T-helper 9 cell (primary cell): ENCODE results near the gene SLC17A9.

Experiments used
- DNase-seq: peaks from one replicate; pipeline ENCODE4 v3.0.0-alpha.2; 2020

Gene SLC17A9

DNA sequence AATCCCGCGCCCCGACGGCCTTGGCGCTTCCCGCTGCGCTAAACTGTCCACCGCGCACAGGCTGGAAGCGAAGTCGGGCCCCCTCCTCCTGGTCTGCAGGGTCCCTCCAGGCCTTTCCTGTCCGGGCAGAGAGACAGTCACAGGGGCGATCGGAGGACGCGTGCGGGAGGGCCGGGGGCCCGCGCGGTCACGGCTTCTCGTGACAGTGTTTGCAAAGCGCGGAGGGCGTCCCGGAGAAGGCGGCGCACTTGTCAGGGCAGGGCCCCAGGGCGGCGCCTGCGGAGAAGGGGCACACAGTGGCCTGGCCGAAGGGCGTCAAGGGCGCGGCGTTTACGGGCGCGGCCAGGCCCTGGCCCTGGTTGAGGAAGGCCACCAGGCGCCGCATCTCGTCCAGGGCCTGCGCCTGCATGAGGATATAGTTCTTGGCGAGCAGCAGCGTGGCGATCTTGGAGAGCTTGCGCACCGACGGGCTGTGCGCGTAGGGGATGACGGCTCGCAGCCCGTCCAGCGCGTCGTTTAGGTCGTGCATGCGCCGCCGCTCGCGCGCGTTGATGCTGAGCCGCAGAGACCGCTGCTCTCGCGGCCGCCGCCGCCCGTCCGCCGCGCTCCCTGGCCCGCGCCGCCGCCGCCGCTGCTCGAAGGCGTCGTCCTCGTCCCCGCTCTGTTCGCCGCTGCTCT is 53.5 kb downstream of the SLC17A9 start:
- no peak for DNase-seq

DNA sequence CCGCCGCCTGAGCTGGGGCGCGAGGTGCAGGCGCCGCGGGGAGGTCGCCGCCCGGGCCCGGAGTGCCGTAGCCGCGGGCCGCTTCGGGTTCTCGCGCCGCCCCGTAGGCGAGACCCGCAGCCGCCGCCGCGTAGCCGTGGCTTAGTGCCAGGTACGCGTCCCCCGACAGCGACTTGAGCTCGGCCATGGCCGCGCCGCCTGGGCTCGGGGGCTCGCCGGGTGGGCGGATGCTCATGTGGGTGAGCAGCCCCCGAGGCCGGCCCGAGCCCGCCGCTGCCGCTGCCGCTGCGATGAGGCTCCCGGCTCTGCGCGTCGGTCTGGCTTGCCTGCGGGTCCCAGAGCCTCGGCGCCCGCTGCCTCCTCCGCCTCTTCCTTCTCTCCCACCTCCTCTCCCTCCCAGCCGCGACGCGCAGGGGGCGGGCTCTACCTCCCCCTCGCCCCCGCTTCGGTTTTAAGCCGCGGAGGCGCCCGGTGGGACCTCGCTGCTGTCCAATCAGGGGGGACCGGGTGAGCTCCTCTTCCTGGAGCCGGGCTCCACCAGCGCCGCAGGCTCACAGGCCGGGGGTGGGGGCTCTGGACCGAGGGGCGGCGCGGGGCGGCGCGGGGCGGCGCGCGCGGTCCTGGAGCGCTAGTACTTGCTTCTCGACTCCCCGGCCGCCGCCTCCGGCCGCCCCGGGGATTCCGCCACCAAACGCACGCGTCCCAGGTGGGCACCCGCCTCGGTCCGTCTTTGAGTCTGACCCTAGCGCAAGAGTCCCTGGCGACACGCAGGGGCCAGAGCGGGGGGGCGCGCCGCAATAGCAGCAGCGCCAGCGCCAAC is 54.2 kb downstream of the SLC17A9 start, which contains the start of gene BHLHE23:
Gene BHLHE23, minus strand, starts transcription at position 425 of the 820 bp plus-strand sequence. Its CDS starts 190 bp downstream, at position 235.
- no peak for DNase-seq

DNA sequence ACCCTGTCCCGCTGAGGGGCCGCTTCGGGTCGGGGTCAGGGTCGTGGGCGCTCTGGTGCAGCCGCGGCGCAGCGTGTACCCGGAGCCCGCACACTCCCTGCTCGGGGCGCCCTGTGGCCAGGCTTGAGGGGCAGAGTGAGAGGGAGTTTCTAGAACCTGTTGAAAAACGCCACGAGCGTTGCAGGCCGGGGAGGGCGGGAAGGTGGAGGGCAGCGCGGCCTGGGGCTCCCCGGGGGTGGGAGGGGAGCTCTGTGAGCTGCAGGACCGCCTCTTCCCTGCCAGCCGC is 54.8 kb downstream of the SLC17A9 start:
- DNase-seq: no peak

DNA sequence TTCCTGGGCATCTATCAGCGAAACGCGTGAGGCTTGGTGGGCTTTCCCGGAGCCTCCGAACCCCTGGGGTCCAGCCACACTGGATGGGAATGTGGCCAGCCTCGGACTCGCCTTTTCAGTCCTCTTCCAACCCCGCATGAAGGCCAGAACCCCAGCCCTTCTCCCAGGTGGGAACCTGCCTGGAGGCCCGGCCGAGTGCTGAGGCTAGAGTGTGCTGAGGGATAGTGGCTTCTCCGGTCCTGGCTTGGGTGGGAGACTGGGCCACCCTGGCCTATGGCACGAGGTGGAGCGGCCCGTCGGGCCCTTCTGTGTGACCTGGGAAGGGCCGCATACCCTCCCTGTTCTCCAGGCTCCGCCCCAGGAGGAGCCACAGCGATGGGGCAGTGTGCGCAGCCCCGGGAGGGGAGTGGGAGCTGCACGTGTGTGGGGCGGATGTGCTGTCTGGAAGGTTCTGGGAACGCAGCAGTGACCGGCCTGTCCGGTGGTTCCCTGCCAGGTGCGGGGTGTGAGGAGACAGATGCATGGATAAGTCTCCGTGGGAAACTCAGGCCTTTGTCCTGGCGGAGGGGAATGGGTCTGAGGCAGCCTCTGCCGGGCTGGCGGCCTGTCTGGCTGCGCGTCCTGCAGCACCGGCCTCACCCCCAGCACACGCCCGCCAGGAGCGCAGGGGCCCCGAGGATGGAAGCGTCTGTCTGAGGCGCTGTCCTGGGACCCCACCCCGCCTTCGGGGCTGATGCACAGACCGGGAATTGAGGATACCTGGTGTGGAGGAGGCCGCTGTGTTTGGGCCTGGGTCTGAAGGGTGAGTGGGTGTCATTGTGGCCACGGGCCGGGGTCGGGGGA is 55.4 kb downstream of the SLC17A9 start:
- no peak for DNase-seq

DNA sequence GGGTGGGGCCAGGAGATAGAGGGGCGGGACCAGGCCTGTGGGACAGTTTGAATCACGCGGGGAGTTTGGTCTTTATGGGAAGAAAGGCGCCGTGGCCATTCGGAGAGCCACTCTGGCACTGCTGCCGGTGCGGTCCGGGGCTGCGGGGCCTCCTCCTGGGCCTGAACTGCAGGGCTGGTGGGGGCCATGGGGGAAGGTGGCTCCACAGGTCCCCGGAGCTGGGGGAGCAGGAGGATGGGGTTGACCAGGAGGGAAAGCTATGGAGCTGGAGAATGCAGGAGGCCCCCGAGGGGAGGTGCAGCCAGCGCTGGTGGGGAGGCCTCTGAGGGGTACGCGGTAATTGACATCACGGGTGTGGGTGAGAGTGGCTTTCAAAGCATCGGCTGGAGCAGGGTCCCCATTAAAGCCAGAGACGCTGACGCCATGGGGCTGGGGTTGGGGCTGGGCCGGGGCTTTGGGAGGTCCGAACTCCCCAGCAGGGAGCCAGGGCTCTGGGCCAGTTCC is 56.1 kb downstream of the SLC17A9 start:
- no peak for DNase-seq

DNA sequence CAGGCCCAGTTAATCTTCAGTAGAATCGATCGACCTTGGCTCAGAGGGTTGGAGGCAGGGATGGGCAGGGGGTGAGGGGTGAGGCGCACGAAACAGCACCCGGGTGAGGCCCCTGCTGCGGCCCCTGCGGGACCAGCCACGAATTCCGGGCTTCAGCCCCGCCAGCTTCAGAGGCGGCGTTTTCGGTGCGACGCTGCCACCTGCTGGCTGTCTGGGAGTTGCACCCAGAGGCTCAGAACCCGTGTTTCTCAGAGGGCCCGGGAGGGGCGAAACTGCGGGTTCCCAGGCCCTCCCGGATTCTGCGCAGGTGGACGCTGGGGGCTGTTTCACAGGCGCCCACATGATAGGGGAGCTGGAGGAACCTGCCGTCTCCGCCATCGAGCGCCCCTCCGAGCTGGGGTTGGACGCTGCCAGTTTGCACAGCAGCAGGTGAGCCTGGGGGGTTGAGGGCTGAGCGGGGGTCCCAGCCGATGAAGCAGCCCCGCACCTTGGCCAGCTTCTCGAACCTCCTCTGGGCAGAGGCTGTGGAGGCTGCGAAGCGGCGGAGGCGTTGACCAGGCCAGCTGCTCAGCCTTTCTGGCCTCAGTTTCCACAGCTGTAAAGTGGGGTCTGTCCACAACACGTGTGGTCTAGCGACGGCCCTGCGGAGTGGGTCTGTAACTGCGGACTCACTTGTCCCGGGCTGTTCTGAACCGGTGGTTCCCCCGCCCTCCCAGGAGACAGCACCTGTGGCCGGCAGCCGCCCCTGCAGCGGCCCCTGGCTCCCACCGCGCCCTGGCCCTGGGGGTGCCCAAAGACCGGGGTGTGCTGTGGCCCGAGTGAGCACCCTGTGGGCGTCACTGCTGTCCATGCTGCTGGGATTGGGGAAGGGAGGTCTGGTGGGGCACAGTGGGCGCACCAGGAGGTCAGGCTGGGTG is 56.8 kb downstream of the SLC17A9 start:
- DNase-seq: peak; percentile 85

DNA sequence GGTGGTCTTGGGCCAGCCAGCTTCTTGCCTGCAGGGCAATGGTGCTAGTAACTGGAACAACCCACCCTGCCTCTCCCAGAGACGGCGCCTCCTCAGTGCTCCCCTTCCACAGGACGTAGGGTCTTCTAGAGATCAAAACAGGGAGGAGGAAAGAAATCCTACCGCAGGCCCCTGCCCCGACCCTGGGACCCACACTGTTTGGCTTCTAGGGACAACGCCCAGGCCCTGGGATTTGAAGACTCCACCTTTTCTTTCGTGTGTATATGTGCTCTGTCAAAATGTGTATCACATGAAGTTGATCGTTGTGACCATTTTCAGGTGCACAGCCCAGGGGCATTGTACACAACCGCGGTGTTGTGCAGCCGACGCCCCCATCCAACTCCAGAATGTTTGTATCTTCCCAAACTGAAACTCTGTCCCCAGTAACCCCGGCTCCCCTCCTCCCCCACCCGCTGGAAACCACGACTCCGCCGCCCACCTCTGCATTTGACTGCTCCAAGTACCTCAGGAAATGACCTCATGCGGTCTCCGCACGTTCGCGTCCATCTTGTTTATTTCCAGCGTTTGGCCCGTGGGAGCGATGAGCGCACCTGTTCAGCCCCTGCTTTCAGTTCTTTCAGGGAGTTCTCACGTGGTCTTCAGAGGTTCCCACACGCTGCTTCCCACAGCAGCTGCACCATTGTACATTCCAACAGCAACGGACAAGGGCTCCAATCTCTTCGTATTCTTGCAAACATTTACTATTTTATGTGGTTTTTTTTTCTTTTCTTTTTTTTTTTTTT is 57.7 kb downstream of the SLC17A9 start:
- peak; percentile 49 for DNase-seq

DNA sequence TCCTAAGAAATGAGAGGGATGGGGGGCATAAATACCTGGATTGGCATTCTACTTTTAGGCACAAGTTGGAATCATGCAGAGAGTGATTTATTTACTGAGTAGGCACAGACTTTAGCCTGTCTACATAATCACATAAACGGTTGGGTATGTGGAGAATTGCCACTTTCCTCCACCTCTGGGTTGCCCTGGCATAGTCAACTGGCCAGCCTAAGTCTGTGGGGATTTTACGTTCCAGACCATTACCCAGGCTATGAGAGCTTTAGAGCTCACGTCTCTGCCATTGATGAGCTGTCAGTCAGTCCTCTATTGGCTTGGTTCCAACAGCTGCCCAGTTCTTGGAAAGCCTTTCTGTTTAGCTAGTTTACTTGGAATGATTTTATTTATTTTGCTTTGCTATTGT is 59.3 kb downstream of the SLC17A9 start:
- no peak for DNase-seq

DNA sequence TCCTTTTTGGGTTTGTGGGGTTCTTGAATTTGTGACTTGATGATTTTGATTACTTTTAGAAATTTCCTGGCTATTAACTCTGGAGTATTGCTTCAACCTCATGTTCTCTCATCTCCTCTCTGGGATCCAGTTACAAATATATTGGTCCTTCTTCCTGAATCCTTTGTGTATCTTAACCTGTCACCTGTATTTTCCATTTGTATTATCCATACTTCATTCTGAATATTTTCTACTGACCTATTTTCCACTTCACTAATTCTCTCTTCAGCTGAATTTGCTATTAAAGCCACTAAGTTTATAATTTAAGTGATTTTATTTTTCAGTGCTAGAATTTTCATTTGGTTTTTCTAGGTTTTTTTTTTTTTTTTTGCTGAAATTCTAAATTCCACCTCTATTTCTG is 60.7 kb downstream of the SLC17A9 start:
- DNase-seq: no peak

DNA sequence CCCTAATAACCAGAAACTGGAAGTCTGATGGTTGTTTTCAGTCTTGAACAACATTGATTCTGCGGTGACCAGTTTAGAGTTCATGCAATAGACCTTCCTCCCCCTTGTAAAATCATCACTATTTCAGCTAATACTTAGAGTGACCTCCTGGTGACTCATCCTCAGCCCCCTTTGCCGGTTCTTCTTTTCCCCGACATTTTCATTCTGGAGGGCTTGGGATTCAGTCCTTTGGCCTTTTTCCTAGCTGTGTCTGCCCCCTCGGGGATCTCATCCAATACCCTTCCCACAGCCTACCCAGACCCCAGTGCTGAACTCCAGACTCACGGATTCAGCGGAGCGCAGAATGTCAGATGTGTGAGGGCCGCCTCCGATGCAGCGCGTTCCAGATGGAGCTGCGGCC is 61.8 kb downstream of the SLC17A9 start:
- no peak for DNase-seq

DNA sequence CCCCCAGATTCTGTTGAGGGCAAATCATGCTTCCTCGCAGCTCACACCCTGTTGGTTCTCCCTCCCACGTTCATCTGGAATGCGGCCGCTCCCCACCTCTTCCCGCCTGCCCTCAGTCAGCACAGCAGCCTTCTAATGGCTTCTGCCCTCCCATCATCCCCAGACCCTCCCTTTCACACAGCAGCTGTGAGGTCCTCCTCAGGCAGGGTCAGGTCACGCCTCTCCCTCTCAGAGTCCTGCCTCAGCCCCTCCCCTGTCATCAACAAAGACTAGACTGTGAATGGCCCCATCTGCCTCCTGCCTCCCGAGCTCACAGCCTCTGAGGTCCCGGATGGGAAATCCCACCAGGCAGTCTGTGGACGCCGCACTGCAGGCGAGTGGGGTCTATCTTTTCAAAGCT is 62.2 kb downstream of the SLC17A9 start:
- DNase-seq: no peak

DNA sequence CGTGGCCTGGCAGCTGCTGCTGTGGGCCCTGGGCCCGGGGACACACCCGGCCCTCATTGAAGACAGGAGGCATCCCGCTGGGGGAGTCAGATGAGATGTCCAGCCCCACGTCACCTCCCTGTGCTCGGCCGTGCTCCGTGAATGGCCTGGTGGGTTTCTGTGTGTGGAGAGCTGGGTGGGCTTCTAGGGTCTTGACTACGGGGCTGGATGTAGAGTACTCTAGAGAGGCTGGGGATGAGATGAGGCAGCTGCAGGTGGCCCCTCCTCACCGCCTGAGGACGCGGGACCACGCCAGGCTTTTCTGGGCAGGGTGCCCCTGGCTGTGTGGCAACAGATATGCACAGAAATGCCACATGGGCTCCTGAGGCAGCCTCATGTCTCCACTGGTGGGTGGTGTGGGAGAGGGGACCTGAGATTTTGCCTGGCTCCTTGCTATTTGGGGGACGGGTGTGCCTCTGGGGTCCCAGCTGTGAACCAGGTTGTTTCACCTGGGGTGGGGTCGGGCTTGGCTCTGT is 62.7 kb downstream of the SLC17A9 start:
- no peak for DNase-seq

DNA sequence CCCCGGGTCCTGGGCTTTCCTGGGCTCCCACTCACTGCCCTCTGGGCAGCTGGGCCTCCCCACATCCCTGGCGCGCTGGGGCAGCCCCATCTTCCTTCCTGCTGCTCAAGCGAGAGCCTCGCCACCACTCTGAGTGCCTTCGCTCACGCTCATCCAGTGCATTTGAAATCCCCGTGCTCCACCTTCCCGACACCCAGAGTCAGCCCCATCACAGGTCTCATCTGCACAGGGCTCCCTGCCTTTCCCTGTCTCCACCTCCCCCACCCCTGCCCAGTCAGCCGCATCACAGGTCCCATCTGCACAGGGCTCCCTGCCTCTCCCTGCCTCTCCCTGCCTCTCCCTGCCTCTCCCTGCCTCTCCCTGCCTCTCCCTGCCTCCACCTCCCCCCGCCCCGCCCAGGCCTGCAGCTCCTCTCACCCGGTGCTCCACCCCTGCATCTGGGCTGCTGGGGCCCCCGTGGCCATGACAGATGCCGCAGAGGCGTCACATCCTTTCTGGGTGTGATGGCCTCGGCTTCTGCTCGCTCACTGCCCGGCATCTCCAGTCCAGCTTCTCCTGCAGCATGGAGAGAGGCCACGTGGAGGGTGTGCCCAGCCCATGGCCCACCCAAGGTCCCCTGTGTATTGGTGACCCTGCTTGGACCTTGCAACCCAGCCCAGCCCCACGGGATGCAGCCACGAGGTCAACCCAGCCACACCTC is 63.3 kb downstream of the SLC17A9 start:
- no peak for DNase-seq

DNA sequence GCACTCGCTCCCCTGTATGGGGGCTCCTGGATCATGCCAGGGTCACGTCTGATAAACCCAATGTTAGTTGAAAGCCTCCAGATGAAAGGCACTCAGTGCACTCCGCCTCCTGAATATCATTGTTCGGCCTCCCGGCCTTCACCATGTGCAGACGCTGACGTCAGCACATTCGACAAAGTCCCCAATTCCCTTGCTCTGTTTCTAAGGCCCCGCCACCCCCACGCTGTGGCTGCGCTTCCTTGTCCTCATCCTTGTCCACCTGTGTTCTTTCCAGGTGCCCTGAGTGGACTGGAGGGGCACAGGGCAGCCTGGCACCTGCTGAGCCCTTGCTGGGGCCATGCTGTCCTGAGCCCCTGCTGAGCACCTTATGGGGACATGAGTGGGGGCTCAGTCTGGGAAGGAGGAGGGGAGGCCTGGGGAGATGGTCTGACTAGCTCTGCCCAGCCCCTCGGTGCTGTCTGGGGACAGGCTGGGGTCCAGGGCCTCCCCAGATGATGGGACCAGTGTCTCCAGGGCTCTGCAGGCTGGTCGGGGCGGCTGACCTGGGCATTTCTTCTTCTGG is 64.1 kb downstream of the SLC17A9 start:
- DNase-seq: no peak

DNA sequence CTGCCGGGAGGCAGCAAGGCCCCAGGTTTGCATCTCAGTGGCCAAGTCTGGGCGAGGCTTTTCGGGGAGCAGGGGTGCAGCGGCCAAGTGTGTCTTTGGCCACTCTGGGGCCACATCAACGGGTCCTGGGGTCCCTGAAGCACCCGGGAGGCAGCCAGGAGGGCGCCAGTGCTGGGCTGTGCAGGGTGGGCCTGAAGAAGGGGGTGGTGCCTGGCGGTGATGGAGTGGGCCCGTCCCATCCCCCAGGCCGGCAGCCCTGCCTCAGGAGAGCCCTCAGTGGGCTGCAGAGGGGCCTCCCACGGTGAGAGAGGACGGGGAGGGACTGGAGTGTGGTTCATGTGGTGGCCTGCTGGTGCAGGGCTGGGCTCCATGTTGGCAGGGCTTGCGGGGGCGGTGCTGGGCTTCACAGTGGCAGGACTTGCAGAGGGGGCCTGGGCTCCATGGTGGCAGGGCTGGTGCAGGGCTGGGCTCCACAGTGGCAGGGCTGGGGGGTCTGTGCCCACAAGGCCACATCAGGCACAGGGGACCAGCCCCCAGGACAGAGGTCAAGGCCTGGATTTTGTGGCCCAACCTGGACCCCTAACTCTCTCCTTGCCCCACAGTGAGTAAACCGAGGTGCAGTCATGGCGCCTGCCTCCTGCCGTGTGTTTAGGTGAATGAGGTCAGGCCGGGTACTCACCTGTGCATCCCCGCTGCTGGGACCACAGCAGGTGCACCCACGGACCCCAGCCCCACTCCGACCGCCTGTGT is 64.7 kb downstream of the SLC17A9 start:
- no peak for DNase-seq

DNA sequence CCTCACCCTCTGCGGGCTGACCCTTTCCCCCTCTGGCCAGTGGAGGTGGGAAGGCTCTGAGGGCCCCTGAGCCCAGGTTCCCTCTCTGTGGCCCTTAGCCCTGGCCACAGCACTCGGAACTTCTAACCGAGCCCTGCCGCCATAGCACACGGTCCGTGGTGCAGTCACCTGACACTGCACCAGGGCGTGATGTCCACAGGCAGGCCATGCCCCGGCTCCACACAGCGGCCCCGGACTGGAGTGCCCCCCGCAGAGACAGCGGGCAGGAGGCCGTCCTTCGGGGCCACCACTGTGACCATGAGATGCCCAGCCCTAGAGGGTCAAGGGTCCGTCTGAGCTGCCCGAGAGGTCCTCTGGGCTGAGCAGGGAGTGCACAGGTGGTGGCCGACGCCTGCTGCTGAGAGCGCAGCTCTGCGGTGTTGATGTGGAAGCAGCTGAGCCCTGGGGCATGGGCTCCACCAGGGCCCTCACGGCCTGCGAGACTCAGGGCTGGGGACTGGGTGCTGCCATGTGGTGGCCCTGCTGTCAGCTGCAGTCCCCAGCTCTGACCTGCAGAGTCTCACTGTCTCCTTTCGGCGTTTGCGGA is 65.4 kb downstream of the SLC17A9 start:
- no peak for DNase-seq
